Activated naive CD8-positive, alpha-beta T cell treated with anti-CD3 and anti-CD28 coated beads, Interleukin-2, amount 10 ng/mL, durations not matched to agents 7 days and 5 days (primary cell): ENCODE measurements around the gene LY86. TPM values are rescaled to one million over a fixed set of nuclear protein-coding genes. Genes with fewer than 3 reads are reported as not detected.

Experiments
- ATAC-seq: fragments of 150-1000 bp; cut with Tn5 transposase; one replicate; pipeline ENCODE4 v1.10.0; 2021; ENCODE audit warnings: low read depth, moderate library complexity
- POLR2A ChIA-PET: fragments of 350-600 bp; sonication (Branson Sonifier 250); formaldehyde crosslinking; loops from one replicate; lab custom pipeline; 2021; ENCODE audit warnings: antibody characterized with exemption; lab: Charles Lee
- DNase-seq: peaks from one replicate; pipeline ENCODE4 v3.0.0; 2021
- H3K27ac Mint-ChIP-seq: one replicate; pipeline ENCODE4 v1.8.0; 2022; ENCODE audit warnings: mild to moderate bottlenecking, mixed read lengths
- H3K27me3 Mint-ChIP-seq: one replicate; pipeline ENCODE4 v1.8.0; 2022; ENCODE audit warnings: mild to moderate bottlenecking, moderate library complexity, mixed read lengths
- H3K36me3 Mint-ChIP-seq: one replicate; pipeline ENCODE4 v1.8.0; 2021; ENCODE audit warnings: mild to moderate bottlenecking, mixed read lengths
- H3K4me1 Mint-ChIP-seq: one replicate; pipeline ENCODE4 v1.8.0; 2021; ENCODE audit warnings: mixed read lengths
- H3K4me3 Mint-ChIP-seq: one replicate; pipeline ENCODE4 v1.8.0; 2022; ENCODE audit warnings: mild to moderate bottlenecking, moderate library complexity, mixed read lengths
- H3K9me3 Mint-ChIP-seq: one replicate; pipeline ENCODE4 v1.8.0; 2021; ENCODE audit warnings: mixed read lengths
- total RNA-seq, 2 experiments: library from RNA; stranded (reverse); gene quantifications; one replicate each; pipeline ENCODE4 v1.2.3, GENCODE V29; 2021

Gene LY86
- total RNA-seq, 2 experiments from 2014 or later: 5.5 to 5.7 TPM

GRCh38 chr6:6620766-6621425, 32.4 kb downstream of the LY86 start:
- DNase-seq: no peak
- Mint-ChIP-seq H3K4me1 (peaks cover 40% of the 10 kb centered on the region), H3K9me3 (peaks cover 3% of the 10 kb centered on the region), H3K27me3 (no peaks in the 10 kb centered on the region), H3K4me3 (no peak overlapping the region), H3K27ac (no peak overlapping the region), H3K36me3 (peaks cover 32% of the 10 kb centered on the region)
- no peak for ATAC-seq
- POLR2A ChIA-PET: interaction anchor here (1.0 to 1.5 kb wide), 2 partner anchors 10 to 11 kb away, joined by 3 read pairs; no protein-coding TSS in a partner anchor

- H3K27me3 Mint-ChIP-seq: no peaks in the 10 kb centered on the region
- H3K4me3 Mint-ChIP-seq: no peak overlapping the region
- H3K36me3 Mint-ChIP-seq: peaks cover 29% of the 10 kb centered on the region
- ATAC-seq (no peak), DNase-seq (no peak)
- peaks cover 31% of the 10 kb centered on the region for H3K4me1 Mint-ChIP-seq
- POLR2A ChIA-PET: no interaction called here
- peaks cover 3% of the 10 kb centered on the region for H3K9me3 Mint-ChIP-seq
- no peak overlapping the region for H3K27ac Mint-ChIP-seq
Observed at GRCh38 chr6:6622501-6622900, 34.0 kb downstream of the LY86 start.

GRCh38 chr6:6623553-6623952, 35.0 kb downstream of the LY86 start:
- ATAC-seq (no peak), DNase-seq (no peak)
- Mint-ChIP-seq H3K9me3 (peaks cover 3% of the 10 kb centered on the region), H3K4me3 (no peak overlapping the region), H3K4me1 (peaks cover 34% of the 10 kb centered on the region), H3K27ac (no peak overlapping the region), H3K36me3 (peaks cover 32% of the 10 kb centered on the region), H3K27me3 (no peaks in the 10 kb centered on the region)
- POLR2A ChIA-PET: no interaction called here

GRCh38 chr6:6624269-6624990, 35.9 kb downstream of the LY86 start:
- no peak overlapping the region for H3K27ac Mint-ChIP-seq

GRCh38 chr6:6626187-6626586, 37.7 kb downstream of the LY86 start:
- DNase-seq (no peak), ATAC-seq (no peak)
- H3K4me3 Mint-ChIP-seq: no peak overlapping the region
- peaks cover 37% of the 10 kb centered on the region for H3K36me3 Mint-ChIP-seq
- H3K27ac Mint-ChIP-seq: no peak overlapping the region
- H3K4me1 Mint-ChIP-seq: peaks cover 24% of the 10 kb centered on the region
- POLR2A ChIA-PET: interaction anchor here (1.2 to 3.6 kb wide), 3 partner anchors 10 to 16 kb away, joined by 3 to 18 read pairs (median 4); no protein-coding TSS in a partner anchor
- no peaks in the 10 kb centered on the region for H3K27me3 Mint-ChIP-seq
- peaks cover 2% of the 10 kb centered on the region for H3K9me3 Mint-ChIP-seq

More at GRCh38 chr6:6624269-6624990, 35.9 kb downstream of the LY86 start:
- Mint-ChIP-seq H3K4me3 (no peak overlapping the region), H3K27me3 (no peaks in the 10 kb centered on the region), H3K36me3 (peaks cover 34% of the 10 kb centered on the region), H3K9me3 (peaks cover 2% of the 10 kb centered on the region), H3K4me1 (peaks cover 28% of the 10 kb centered on the region)
- POLR2A ChIA-PET: no interaction called here
- DNase-seq: no peak
- ATAC-seq: no peak

- Mint-ChIP-seq H3K9me3 (peaks cover 6% of the 10 kb centered on the region), H3K27me3 (no peaks in the 10 kb centered on the region), H3K36me3 (peaks cover 45% of the 10 kb centered on the region), H3K27ac (no peak overlapping the region), H3K4me1 (peaks cover 31% of the 10 kb centered on the region), H3K4me3 (no peak overlapping the region)
- DNase-seq (no peak), ATAC-seq (no peak)
- POLR2A ChIA-PET: no interaction called here
Observed at GRCh38 chr6:6629402-6629801, 40.9 kb downstream of the LY86 start.

- ATAC-seq (no peak), DNase-seq (no peak)
- Mint-ChIP-seq H3K27me3 (no peaks in the 10 kb centered on the region), H3K4me3 (no peak overlapping the region), H3K27ac (no peak overlapping the region), H3K36me3 (peaks cover 36% of the 10 kb centered on the region), H3K9me3 (peaks cover 4% of the 10 kb centered on the region), H3K4me1 (peaks cover 41% of the 10 kb centered on the region)
- POLR2A ChIA-PET: interaction anchor here (0.5 to 1.2 kb wide), 2 partner anchors 11 to 28 kb away, joined by 3 to 5 read pairs; no protein-coding TSS in a partner anchor
Observed at GRCh38 chr6:6631053-6631452, 42.5 kb downstream of the LY86 start.

GRCh38 chr6:6631534-6632276, 43.2 kb downstream of the LY86 start:
- ATAC-seq (no peak), DNase-seq (no peak)
- H3K36me3 Mint-ChIP-seq: peaks cover 36% of the 10 kb centered on the region
- no peak overlapping the region for H3K4me3 Mint-ChIP-seq
- H3K9me3 Mint-ChIP-seq: peaks cover 4% of the 10 kb centered on the region
- no peak overlapping the region for H3K27ac Mint-ChIP-seq
- peaks cover 47% of the 10 kb centered on the region for H3K4me1 Mint-ChIP-seq
- H3K27me3 Mint-ChIP-seq: no peaks in the 10 kb centered on the region
- POLR2A ChIA-PET: interaction anchor here (0.5 kb wide), 1 partner anchor 27 kb away, joined by 5 read pairs; no protein-coding TSS in a partner anchor

- peak; percentile 72 for ATAC-seq
- H3K27ac Mint-ChIP-seq: peak overlapping the region; percentile 59
- POLR2A ChIA-PET: interaction anchor here (1.3 to 2.5 kb wide), 2 partner anchors 21 to 24 kb away, joined by 4 to 11 read pairs; no protein-coding TSS in a partner anchor
- no peak for DNase-seq
- peak overlapping the region; percentile 55 for H3K4me3 Mint-ChIP-seq
- H3K9me3 Mint-ChIP-seq: peaks cover 4% of the 10 kb centered on the region
- peaks cover 42% of the 10 kb centered on the region for H3K4me1 Mint-ChIP-seq
- H3K27me3 Mint-ChIP-seq: no peaks in the 10 kb centered on the region
- peaks cover 19% of the 10 kb centered on the region for H3K36me3 Mint-ChIP-seq
Observed at GRCh38 chr6:6633898-6634734, 45.6 kb downstream of the LY86 start.

GRCh38 chr6:6634735-6635075, 46.2 kb downstream of the LY86 start:
- H3K4me3 Mint-ChIP-seq: peak overlapping the region; percentile 55
- no peaks in the 10 kb centered on the region for H3K27me3 Mint-ChIP-seq
- peaks cover 21% of the 10 kb centered on the region for H3K36me3 Mint-ChIP-seq
- no peak for ATAC-seq
- POLR2A ChIA-PET: interaction anchor here (1.3 to 2.5 kb wide), 2 partner anchors 21 to 24 kb away, joined by 4 to 11 read pairs; no protein-coding TSS in a partner anchor
- H3K4me1 Mint-ChIP-seq: peaks cover 44% of the 10 kb centered on the region
- DNase-seq: no peak
- H3K9me3 Mint-ChIP-seq: peaks cover 4% of the 10 kb centered on the region
- H3K27ac Mint-ChIP-seq: peak overlapping the region; percentile 59

GRCh38 chr6:6635291-6635690, 46.8 kb downstream of the LY86 start:
- DNase-seq: no peak
- peak overlapping the region; percentile 29 for H3K4me3 Mint-ChIP-seq
- peaks cover 44% of the 10 kb centered on the region for H3K4me1 Mint-ChIP-seq
- H3K27me3 Mint-ChIP-seq: no peaks in the 10 kb centered on the region
- peak overlapping the region; percentile 75 for H3K27ac Mint-ChIP-seq
- peaks cover 4% of the 10 kb centered on the region for H3K9me3 Mint-ChIP-seq
- POLR2A ChIA-PET: interaction anchor here (0.8 to 2.5 kb wide), 2 partner anchors 22 to 29 kb away, joined by 3 to 11 read pairs; no protein-coding TSS in a partner anchor
- peak; percentile 31 for ATAC-seq
- peaks cover 21% of the 10 kb centered on the region for H3K36me3 Mint-ChIP-seq

- peaks cover 44% of the 10 kb centered on the region for H3K4me1 Mint-ChIP-seq
- ATAC-seq (no peak), DNase-seq (no peak)
- peaks cover 21% of the 10 kb centered on the region for H3K36me3 Mint-ChIP-seq
- no peaks in the 10 kb centered on the region for H3K27me3 Mint-ChIP-seq
- peak overlapping the region; percentile 75 for H3K27ac Mint-ChIP-seq
- H3K9me3 Mint-ChIP-seq: peaks cover 4% of the 10 kb centered on the region
- no peak overlapping the region for H3K4me3 Mint-ChIP-seq
- POLR2A ChIA-PET: interaction anchor here (0.8 to 2.5 kb wide), 3 partner anchors 10 to 30 kb away, joined by 3 to 11 read pairs (median 3); no protein-coding TSS in a partner anchor
Observed at GRCh38 chr6:6635869-6636268, 47.3 kb downstream of the LY86 start.
